Forelimb muscle (tissue), 1 donor: ENCODE results near the gene STXBP4. TPM values are rescaled to one million over a fixed set of nuclear protein-coding genes. Genes with fewer than 3 reads are reported as not detected.

Experiments used
- DNase-seq: peaks from one replicate; pipeline ENCODE4 v3.0.0-alpha.2; 2013; ENCODE audit warnings: low read depth
- polyA plus RNA-seq: library from polyadenylated mRNA; unstranded; fragments of 120-200 nt; gene quantifications from one replicate; pipeline ENCODE4 v1.2.1, GENCODE V29; 2013; ENCODE audit not compliant: insufficient read length

The STXBP4 gene
- polyA plus RNA-seq, 1 donor: 3.5 TPM

- no peak for DNase-seq
Observed at GRCh38 chr17:55168958-55169687, 200.6 kb downstream of the STXBP4 start.

- DNase-seq: no peak
Observed at GRCh38 chr17:55171634-55172328, 203.2 kb downstream of the STXBP4 start.

- no peak for DNase-seq
Observed at GRCh38 chr17:55172612-55173011, 204.0 kb downstream of the STXBP4 start.

DNA sequence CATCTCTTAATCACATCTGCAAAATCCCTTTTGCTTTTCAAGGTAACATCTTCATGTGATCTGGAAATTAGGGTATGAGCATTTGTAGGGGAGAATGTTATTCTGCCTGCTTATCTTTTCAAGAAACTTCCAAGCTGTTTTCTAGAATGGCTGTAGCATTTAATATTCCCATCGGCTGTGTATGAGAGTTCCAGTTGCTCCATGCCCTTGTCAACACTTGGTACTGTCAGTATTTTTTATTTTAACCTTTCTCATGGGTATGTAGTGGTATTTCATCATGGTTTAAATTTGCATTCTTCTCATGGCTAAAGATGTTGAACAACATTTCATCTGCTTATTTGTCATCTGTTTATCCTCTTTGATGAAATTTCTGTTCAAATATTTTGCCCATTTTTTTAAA lies 205.6 kb downstream of the STXBP4 start:
- no peak for DNase-seq

DNA sequence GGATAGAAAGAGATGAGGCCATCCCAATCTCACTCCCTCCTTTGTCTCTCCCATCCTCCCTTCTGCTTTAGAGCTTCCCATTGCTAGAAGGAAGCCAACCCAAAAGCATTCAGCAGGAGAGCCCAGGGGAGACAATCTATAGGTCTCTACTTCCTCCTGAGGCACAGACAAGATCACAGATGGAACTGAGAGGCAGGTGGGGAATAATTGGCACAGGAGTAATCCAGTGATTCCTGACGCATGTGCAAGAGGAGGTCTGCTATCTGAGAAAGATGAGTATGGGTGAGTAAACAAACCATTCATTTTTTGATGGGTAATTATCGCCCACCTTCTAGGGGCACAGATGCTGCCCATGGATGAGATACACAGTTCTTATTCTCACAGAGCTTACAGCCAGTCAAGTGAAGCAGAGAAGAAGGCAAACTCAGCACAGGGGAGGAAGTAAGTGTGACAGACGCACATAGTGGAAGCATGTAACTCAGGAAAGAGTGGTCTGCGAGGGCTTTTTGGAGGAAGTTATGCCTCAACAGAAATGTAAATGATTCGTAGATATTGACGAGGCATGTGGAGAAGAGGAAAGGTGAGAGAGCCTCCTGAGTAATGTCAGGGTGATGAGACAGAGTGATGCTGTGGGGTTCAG lies 207.3 kb downstream of the STXBP4 start:
- DNase-seq: no peak

DNA sequence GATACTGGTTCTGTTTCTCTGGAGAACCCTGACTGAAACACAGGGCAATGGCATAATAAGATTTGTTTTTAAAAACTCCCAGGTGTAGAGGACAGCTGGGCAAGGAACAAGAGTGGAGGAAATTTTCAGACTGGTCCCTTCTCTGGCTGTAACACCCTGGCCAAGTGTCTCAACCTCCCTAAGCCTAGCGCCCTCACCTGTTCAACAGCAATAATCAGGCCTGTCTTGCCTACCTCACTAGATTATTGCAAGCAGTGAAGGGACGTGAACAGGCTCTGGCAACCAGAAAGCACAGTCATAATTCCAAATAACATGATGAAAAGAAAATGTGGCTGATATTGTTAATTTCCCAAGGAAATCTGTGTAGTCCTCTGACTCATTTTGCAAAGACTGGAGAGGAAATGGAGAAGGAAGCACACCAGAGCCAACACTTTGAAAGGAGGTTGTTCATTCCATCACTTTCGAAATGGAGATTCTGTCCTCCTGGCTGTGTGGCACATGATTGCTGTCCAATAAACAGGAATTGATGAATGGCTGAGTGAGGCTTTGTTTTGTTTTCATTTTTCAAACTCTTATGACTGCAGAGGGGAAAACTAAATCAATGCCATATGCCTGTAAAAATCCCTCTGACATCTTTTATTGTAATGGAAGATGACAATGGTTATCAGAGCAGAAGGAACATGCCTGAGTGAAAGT lies 208.7 kb downstream of the STXBP4 start:
- DNase-seq: no peak

GRCh38 chr17:55177855-55178217 lies 209.3 kb downstream of the STXBP4 start:
- no peak for DNase-seq

DNA sequence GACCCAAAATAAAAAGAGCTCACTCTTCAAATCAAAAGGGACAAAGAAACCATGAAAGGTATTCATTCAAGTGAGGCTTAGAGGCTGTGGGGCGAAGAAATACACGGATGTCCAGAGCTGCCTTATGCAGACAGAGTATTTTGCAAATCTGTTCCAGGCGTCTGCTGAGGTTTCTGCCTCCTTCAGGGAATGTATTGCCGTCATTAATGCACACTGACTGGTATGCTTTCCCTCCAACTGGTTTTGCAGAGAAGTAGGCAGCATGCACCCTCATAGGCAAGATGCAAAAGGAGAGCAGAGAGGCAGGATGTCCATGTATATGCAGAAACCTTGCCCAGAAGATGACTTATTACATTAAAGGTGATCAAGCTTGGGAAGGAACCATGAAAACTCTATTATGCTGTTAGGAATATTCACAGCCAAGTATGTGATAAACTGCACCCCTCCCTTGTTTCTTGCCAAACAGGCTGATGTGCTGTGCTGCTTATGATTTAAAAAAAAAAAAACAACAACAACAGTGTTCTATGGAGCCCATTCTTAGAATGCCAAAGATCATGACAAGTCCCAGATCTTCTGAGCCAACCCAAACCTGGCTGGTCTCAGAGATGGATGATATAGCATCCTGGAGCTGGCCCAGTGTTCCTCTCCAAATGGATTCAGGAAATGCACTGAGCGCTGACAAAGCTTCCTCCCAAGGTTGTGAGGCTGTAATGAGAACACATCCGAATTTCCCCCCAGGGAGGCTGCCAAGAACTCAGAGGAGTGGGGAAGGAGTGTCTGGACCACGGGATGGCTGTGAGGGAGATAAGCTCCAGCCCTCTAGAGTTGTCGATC lies 218.6 kb downstream of the STXBP4 start:
- DNase-seq: no peak

- DNase-seq: no peak
Observed at GRCh38 chr17:55190748-55191147, 222.2 kb downstream of the STXBP4 start.

- no peak for DNase-seq
Observed at GRCh38 chr17:55198690-55199370, 230.3 kb downstream of the STXBP4 start.

DNA sequence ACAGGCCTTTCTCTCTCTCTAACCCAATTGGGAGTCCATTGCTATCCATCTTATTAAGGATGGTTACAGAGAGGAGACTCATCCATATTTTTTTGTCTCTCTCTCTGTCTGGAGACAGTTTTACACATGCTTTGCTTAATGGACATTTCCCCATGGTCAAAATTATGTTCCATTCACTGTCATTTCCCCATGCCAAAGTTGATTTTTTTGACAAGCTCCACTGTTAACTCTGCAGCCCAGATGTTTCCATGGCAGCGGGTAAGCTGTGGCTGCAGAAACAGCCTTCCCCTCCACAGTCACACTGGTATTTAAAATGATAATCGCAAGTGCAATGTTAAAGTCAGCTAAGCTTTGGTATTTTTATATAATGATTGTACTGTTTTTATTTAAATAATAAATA lies 232.3 kb downstream of the STXBP4 start:
- no peak for DNase-seq

- DNase-seq: no peak
Observed at GRCh38 chr17:55201308-55201932, 232.9 kb downstream of the STXBP4 start.

DNA sequence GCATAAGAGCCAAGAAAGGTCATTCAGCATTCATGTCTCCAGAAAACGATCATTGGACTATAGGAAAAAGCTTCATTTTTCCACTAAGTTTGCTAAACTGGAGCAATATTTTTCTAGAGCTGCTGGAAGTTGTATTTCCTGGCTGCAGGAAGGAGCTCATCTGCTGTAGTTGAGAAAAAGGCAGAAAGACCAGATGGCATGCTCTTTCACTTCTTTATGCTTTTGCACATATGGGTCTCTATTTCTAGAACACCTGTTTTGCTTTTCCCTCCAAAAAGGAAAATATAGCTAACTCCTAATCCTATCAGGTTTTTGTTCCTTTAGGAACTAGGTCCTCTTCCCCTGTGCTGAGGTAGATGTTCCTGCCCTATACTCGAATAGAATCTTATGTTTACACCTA lies 234.3 kb downstream of the STXBP4 start:
- DNase-seq: no peak

DNA sequence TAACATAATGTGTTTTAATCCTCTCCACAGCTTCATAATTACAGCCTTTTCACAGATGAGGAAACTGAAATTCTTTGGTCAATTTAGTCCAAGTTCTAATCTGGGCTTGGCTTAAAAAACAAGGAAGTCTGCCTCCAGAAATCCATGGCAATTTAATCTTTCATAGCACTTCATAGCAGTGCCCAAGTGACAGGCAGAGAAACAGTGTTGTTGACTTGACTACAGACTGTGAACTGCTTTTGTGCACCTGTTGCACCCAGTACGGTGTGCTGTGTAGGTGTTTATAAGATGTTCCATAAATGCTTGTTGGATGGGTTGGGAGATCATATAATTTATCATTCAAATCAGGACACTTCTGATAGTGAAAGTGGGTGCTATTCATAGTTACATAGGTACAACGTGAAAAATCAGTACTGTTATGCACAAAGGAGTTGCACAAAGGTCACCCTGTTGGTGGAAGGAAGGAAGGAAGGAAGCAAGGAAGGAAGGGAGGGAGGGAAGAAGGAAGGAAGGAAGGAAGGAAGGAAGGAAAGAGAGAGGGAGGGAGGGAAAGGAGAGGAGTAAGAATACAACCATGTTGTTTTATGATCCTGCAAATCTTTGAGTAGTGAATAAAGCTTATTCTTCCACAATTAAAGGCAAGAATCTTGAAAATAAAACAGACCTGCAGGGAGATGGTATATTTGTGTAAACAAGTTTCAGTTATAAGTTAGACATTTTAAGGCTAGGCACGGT lies 239.7 kb downstream of the STXBP4 start:
- no peak for DNase-seq

- no peak for DNase-seq
Observed at GRCh38 chr17:55210292-55210691, 241.7 kb downstream of the STXBP4 start.

DNA sequence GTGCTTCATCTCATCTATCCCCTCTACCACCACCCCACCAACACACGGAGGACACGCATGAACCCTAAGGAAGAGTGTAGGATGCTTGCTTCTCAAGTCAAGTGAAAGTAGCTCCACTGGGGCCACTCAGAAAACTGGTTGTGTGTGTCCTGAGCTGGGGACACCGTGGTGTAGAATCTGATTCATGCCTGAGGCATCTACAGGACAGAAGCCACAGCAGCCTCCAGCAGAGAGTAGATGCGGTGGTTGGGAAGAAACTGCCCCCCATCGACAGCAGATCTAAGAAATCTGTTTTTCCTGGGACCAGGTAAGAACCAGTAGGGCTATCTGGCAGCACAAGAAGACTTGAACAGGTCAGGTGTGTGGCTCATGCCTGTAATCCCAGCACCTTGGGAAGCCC lies 244.3 kb downstream of the STXBP4 start:
- no peak for DNase-seq

GRCh38 chr17:55215711-55216110 lies 247.1 kb downstream of the STXBP4 start:
- no peak for DNase-seq

DNA sequence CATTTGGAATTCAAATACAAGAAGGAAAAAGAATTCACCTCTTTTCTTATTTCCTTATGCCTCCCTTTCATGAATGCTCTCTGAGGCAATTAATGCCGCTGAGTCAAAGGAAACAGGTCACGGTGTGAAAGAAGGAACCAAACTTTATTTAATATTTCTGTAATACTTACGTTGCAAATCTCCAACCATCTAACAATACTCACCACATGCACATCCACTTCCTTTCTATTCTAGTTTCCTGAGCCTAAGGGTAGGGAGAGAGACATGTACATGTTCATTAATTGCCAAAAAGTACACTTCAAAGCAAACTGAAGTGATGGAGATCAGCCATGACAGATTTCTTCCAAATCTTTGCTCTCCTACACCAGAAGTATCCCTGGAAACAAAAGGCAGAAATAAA lies 248.3 kb downstream of the STXBP4 start:
- no peak for DNase-seq

- no peak for DNase-seq
Observed at GRCh38 chr17:55219459-55219858, 250.9 kb downstream of the STXBP4 start.

DNA sequence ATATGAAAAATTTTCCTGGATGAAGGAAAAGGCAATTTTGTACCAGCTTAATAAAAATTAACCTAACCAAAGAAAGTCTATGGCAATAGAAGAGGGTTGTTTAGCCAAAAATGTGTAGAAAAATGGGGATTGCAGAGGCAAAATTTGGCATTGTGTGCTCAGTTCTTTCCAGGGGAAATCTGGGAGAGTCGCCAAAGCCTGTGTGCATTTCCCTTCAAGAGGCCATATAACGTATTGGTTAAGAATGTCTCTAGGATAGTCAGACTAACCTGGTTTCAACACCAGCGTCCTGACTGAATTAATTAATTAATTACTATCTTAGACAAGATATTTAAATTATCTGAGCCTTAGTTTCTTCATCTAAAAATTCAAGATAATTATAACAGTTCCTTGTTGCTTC lies 251.4 kb downstream of the STXBP4 start:
- DNase-seq: no peak
